Neuronal stem cell (in vitro differentiated cells): ENCODE results near the gene ABO.
"Not testable (repeated sequence)": the region's sequence is repeated elsewhere in the genome, so short reads cannot be mapped to it uniquely, and the experiment has no call there.

Experiments used
- DNase-seq: peaks from one replicate; pipeline ENCODE4 v3.0.0-alpha.2; 2013; ENCODE audit warnings: low spot score
- H2AFZ ChIP-seq: one replicate; pipeline ENCODE4 v1.6.1; 2013; ENCODE audit warnings: mild to moderate bottlenecking, low read length, inconsistent platforms
- H2AK5ac ChIP-seq: 2 replicates; pipeline ENCODE4 v1.6.1; 2013; ENCODE audit warnings: low read depth, mild to moderate bottlenecking, inconsistent platforms, low read length, moderate library complexity, mixed read lengths
- H2BK120ac ChIP-seq: 2 replicates; pipeline ENCODE4 v1.6.1; 2013; ENCODE audit warnings: low read depth, mild to moderate bottlenecking, inconsistent platforms, low read length, moderate library complexity, mixed read lengths
- H2BK12ac ChIP-seq: one replicate; pipeline ENCODE4 v1.6.1; 2013; ENCODE audit warnings: low read length, inconsistent platforms
- H2BK15ac ChIP-seq: 2 replicates; pipeline ENCODE4 v1.6.1; 2013; ENCODE audit warnings: mild to moderate bottlenecking, low read length, inconsistent platforms, mixed read lengths
- H2BK5ac ChIP-seq: one replicate; pipeline ENCODE4 v1.6.1; 2013; ENCODE audit warnings: inconsistent platforms, mild to moderate bottlenecking, low read length, moderate library complexity
- H3K14ac ChIP-seq: one replicate; pipeline ENCODE4 v1.6.1; 2013; ENCODE audit warnings: low read length, inconsistent platforms
- H3K18ac ChIP-seq: 2 replicates; pipeline ENCODE4 v1.6.1; 2013; ENCODE audit warnings: low read length, inconsistent platforms
- H3K23ac ChIP-seq: 2 replicates; pipeline ENCODE4 v1.6.1; 2013; ENCODE audit warnings: low read depth, mild to moderate bottlenecking, mixed read lengths, low read length, inconsistent platforms; ENCODE audit not compliant: poor library complexity
- H3K27ac ChIP-seq: replicated peaks from 3 replicates; pipeline ENCODE4 v1.5.1; 2013; ENCODE audit warnings: low read length, inconsistent platforms
- H3K27me3 ChIP-seq, 3 experiments: 2 replicates each; pipeline ENCODE4 v1.6.1; 2013; ENCODE audit warnings: low read length in 3 of 3, mild to moderate bottlenecking in 2 of 3, inconsistent platforms in 1 of 3, low read depth in 1 of 3, mixed read lengths in 1 of 3, moderate library complexity in 1 of 3; ENCODE audit not compliant: control insufficient read depth in 3 of 3, insufficient read depth in 3 of 3
- H3K36me3 ChIP-seq, 2 donors: replicated peaks in 1 of 2; 2 replicates each; pipeline ENCODE4 v1.6.1; 2013; ENCODE audit warnings: low read length in 2 of 2; ENCODE audit not compliant: control insufficient read depth in 2 of 2, insufficient read depth in 2 of 2
- H3K4ac ChIP-seq: 2 replicates; pipeline ENCODE4 v1.6.1; 2013; ENCODE audit warnings: inconsistent platforms, mild to moderate bottlenecking, low read length, moderate library complexity
- H3K4me1 ChIP-seq, 2 donors: 1 replicate in 1 of 2; 2 replicates in 1 of 2; pipeline ENCODE4 v1.6.1; 2013; ENCODE audit warnings: low read length in 2 of 2, low read depth in 1 of 2; ENCODE audit not compliant: control insufficient read depth in 2 of 2, insufficient read depth in 1 of 2
- H3K4me2 ChIP-seq: one replicate; pipeline ENCODE4 v1.6.1; 2013; ENCODE audit warnings: mild to moderate bottlenecking, low read length, inconsistent platforms; ENCODE audit not compliant: insufficient read depth, poor library complexity, severe bottlenecking
- H3K4me3 ChIP-seq, 2 donors: 2 replicates each; pipeline ENCODE4 v1.5.1; 2013; ENCODE audit warnings: low read length in 2 of 2, mild to moderate bottlenecking in 2 of 2, inconsistent platforms in 1 of 2, moderate library complexity in 1 of 2
- H3K79me1 ChIP-seq: one replicate; pipeline ENCODE4 v1.6.1; 2013; ENCODE audit warnings: low read depth, mild to moderate bottlenecking, inconsistent platforms, low read length, moderate library complexity
- H3K9ac ChIP-seq: one replicate; pipeline ENCODE4 v1.6.1; 2013; ENCODE audit warnings: mild to moderate bottlenecking, low read depth, low read length, inconsistent platforms; ENCODE audit not compliant: poor library complexity
- H3K9me3 ChIP-seq, 2 donors: replicated peaks in 1 of 2; 2 replicates each; pipeline versions ENCODE3 to v1.6.1; 2013; ENCODE audit warnings: low read length in 2 of 2, mild to moderate bottlenecking in 2 of 2, inconsistent platforms in 1 of 2, low read depth in 1 of 2, mixed read lengths in 1 of 2, moderate library complexity in 1 of 2; ENCODE audit not compliant: control insufficient read depth in 2 of 2, insufficient read depth in 1 of 2
- H4K8ac ChIP-seq: one replicate; pipeline ENCODE4 v1.6.1; 2013; ENCODE audit warnings: low read depth, mild to moderate bottlenecking, inconsistent platforms, low read length, moderate library complexity
- H4K91ac ChIP-seq: one replicate; pipeline ENCODE4 v1.6.1; 2013; ENCODE audit warnings: low read length, low read depth, mild to moderate bottlenecking, inconsistent platforms; ENCODE audit not compliant: poor library complexity
- WGBS, 2 donors: extraction: QIAGEN DNeasy Blood & Tissue Kit; methylation state at CpG; one replicate each; pipeline ENCODE4 v1.1.7; 2013; ENCODE audit warnings: missing lambda C conversion rate in 2 of 2, mixed read lengths in 1 of 2; ENCODE audit not compliant: insufficient read length in 2 of 2, insufficient replicate concordance in 1 of 2; ENCODE audit errors: extremely low coverage in 2 of 2; 5-methylcytosine and 5-hydroxymethylcytosine counted together

Gene ABO

DNA sequence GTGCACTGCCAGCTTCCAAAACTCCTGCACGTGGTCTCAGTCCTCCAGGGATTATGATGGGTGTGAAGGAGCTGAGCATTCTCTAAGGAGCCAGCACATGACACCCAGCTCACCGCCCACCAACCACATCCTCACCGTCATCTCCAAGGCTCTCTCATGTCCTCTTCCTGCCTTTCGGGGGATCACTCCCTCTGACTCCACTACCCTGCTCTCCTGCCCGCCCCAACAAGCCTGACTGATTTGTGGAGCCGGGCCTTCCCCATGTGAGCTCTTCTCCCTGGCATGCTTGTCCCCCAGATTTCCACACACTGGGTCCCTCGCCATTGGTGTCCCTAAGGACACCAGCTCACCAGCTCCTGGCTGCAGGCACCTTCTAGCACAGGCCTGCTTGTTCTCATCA, 1.9 kb downstream of the ABO start:
- no peak overlapping the region for H3K23ac ChIP-seq
- H3K4me1 ChIP-seq, result no peaks in the 10 kb centered on the region
- DNase-seq, result no peak
- no peak overlapping the region for H2BK5ac ChIP-seq
- H3K27me3 ChIP-seq, result peaks cover 19 to 71% (median 51%) of the 10 kb centered on the region in 3 experiments
- no peak overlapping the region for H3K9ac ChIP-seq
- H2AFZ ChIP-seq, result no peak overlapping the region
- no peak overlapping the region for H2BK120ac ChIP-seq
- no peak overlapping the region for H2AK5ac ChIP-seq
- no peak overlapping the region for H4K8ac ChIP-seq
- no peak overlapping the region for H2BK15ac ChIP-seq
- no peak overlapping the region for H4K91ac ChIP-seq
- no peak overlapping the region for H2BK12ac ChIP-seq
- H3K14ac ChIP-seq, result no peak overlapping the region
- no peaks in the 10 kb centered on the region for H3K79me1 ChIP-seq
- no peak overlapping the region for H3K4me3 ChIP-seq
- H3K18ac ChIP-seq, result no peak overlapping the region
- no peak overlapping the region for H3K4me2 ChIP-seq
- H3K4ac ChIP-seq, result no peak overlapping the region
- no CpG with 5 or more reads among the region's 7 CpGs for WGBS, 2 donors
- no peaks in the 10 kb centered on the region for H3K36me3 ChIP-seq
- H3K9me3 ChIP-seq, result peaks cover 8 to 12% of the 10 kb centered on the region in 2 donors
- no peak overlapping the region for H3K27ac ChIP-seq

DNA sequence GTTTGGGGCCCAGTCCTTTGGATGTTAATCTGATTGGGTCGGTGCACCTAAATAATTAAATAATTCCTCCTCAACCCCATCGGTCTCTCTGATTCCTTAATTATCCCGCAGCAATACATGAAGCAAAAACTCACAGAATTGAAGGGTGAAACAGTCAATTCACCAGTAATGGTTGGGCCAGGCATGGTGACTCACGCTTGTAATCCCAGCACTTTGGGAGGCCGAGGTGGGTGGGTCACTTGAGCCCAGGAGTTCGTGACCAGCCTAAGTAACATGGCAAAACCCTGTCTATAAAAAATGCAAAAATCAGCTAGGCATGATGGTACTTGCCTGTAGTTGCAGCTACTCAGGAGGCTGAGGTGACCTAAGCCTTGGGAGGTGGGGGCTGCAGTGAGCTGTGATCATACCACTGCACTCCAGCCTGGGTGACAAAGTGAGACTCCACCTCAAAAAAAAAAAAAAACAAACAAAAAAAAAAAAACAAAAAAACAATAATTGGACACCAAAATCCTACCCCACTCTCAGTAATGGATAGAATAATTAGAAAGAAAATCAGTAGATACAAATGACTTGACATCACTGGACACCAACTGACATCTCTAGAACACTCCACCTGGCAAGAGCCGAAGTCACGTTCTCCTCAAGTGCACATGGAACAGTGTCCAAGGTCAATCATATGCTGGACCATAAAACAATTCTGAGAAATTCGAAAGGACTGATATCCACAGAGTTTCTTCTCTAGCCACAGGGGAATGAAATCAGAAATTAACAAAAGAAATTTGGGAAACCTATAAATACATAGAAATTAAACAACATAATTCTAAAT, 5.3 kb downstream of the ABO start:
- H4K91ac ChIP-seq, result no peak overlapping the region
- H3K27ac ChIP-seq, result no peak overlapping the region
- peaks cover 5 to 38% (median 23%) of the 10 kb centered on the region in 3 experiments for H3K27me3 ChIP-seq
- H3K79me1 ChIP-seq, result no peaks in the 10 kb centered on the region
- H2BK5ac ChIP-seq, result no peak overlapping the region
- H3K4ac ChIP-seq, result no peak overlapping the region
- H3K14ac ChIP-seq, result no peak overlapping the region
- no peak overlapping the region for H3K4me2 ChIP-seq
- H4K8ac ChIP-seq, result no peak overlapping the region
- no peak for DNase-seq
- no peak overlapping the region for H2AK5ac ChIP-seq
- no peaks in the 10 kb centered on the region for H3K4me1 ChIP-seq
- no peaks in the 10 kb centered on the region for H3K36me3 ChIP-seq
- WGBS, 2 donors, result no CpG with 5 or more reads among the region's 9 CpGs
- H2BK120ac ChIP-seq, result no peak overlapping the region
- H2AFZ ChIP-seq, result no peak overlapping the region
- peaks cover 0 to 4% of the 10 kb centered on the region in 2 donors for H3K9me3 ChIP-seq
- no peak overlapping the region for H3K4me3 ChIP-seq
- no peak overlapping the region for H2BK12ac ChIP-seq
- H3K9ac ChIP-seq, result no peak overlapping the region
- no peak overlapping the region for H2BK15ac ChIP-seq
- H3K23ac ChIP-seq, result no peak overlapping the region
- no peak overlapping the region for H3K18ac ChIP-seq

DNA sequence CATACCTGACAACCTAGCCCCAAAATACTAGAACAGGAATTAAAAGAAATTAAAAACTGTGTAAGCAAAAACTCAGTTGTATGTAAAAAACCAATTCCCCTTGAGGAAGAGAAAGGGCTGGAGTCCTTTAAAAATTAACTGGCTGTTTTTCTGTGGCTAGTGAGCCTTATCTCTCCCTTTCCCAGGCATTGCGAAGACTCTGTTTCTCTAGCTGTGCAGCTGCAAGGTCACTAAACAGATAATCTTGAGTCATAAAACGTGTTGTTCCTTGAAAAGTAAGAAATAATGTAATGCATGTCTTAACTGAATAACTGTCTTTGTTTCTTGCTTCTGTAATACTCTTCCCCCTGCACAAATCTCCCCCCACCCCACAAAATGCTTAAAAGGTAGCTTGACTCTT, 5.9 kb downstream of the ABO start:
- not testable (repeated sequence) for H2AK5ac ChIP-seq, H2BK120ac ChIP-seq, H2BK12ac ChIP-seq, H3K27ac ChIP-seq, H2BK5ac ChIP-seq, H2BK15ac ChIP-seq, H3K4ac ChIP-seq, H4K91ac ChIP-seq, H3K14ac ChIP-seq, H3K18ac ChIP-seq, H3K79me1 ChIP-seq, H3K36me3 ChIP-seq, H3K4me1 ChIP-seq, H2AFZ ChIP-seq, H3K4me2 ChIP-seq, H3K4me3 ChIP-seq, H3K9ac ChIP-seq, DNase-seq, H4K8ac ChIP-seq, H3K23ac ChIP-seq, H3K9me3 ChIP-seq
- H3K27me3 ChIP-seq, result peaks cover 0 to 32% (median 17%) of the 10 kb centered on the region in 3 experiments
- WGBS, 2 donors, result no CpG with 5 or more reads among the region's 2 CpGs

DNA sequence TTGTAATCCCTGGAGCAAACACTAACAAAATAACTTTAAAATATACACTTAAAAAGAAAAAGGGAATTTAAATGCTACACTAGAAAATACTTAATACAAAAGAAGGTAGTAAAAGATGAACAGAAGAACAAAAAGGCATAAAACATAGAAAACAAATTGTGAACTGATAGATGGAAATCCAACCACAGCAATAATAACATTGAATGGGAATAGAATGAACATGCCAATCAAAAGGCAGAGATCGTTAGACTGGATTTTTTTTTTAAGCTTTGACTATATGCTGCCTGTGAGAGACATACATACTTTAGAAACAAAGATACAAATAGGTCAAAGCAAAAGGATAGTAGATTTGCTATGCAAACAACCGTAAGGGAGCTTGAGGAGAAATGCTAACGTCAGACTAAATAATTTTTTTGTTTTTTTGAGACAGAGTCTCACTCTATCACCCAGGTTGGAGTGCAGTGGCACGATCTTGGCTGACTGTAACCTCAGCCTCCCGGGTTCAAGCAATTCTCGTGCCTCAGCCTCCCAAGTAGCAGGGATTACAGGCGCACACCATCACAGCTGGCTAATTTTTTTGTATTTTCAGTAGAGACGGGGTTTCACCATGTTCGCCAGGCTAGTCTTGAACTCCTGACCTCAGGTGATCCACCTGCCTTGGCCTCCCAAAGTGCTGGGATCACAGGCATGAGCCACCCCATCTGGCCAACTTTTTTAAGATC, 6.5 kb downstream of the ABO start:
- Histone ChIP-seq H3K23ac (no peak overlapping the region), H2AK5ac (no peak overlapping the region), H2BK12ac (no peak overlapping the region), H3K4me3 (no peak overlapping the region), H4K8ac (no peak overlapping the region), H2BK120ac (no peak overlapping the region), H3K36me3 (no peaks in the 10 kb centered on the region), H3K9ac (no peak overlapping the region), H3K4ac (no peak overlapping the region), H2AFZ (no peak overlapping the region), H2BK15ac (no peak overlapping the region), H3K4me2 (no peak overlapping the region), H3K14ac (no peak overlapping the region), H3K27me3 (peaks cover 0 to 25% (median 10%) of the 10 kb centered on the region in 3 experiments), H3K18ac (no peak overlapping the region), H3K4me1 (no peaks in the 10 kb centered on the region), H3K9me3 (peaks cover 0 to 1% of the 10 kb centered on the region in 2 donors), H3K79me1 (no peaks in the 10 kb centered on the region), H4K91ac (no peak overlapping the region), H3K27ac (no peak overlapping the region), H2BK5ac (no peak overlapping the region)
- DNase-seq, result no peak
- WGBS, 2 donors, result no CpG with 5 or more reads among the region's 9 CpGs
